ENCODE results near the gene MYO18B. TPM values are rescaled to one million over a fixed set of nuclear protein-coding genes. Genes with fewer than 3 reads are reported as not detected.

MYO18B gene
- total and polyA plus RNA-seq, 2 of the 8 experiments (the other 6 are each of a cell fraction or from before 2014, with no cell fraction given): 0.62 to 0.78 TPM

DNA sequence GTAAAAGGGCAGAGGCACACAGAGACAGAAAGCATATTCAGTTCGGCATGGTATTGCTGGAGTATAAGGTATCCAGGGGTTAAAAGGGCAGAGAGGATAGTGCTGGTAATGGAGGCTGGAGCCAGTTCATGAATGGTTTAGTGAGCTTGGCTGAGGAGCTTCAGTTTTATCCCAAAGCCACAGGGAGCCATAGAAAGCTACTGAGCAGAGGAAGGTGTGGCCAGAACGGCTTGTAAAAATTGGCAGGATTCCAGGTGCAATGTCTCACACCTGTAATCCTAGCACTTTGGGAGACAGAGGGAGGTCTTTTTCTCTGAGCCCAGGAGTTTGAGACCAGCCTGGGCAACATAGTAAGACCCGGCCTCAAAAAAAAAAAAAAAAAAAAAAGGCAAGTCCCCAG is 186.1 kb downstream of the MYO18B start:
- H3K36me3 ChIP-seq (ENCODE audit: control insufficient read depth in 2 of 4, insufficient read depth in 4 of 4, low read length in 3 of 4): no peaks in the 10 kb centered on the region
- no peaks in the 10 kb centered on the region for H4K20me1 ChIP-seq (replicated peaks in 1 of 2; ENCODE audit: control insufficient read depth in 1 of 2, insufficient read depth in 2 of 2, low read length in 2 of 2)
- H4K5ac ChIP-seq (ENCODE audit: insufficient read length, low read depth, low read length): no peak overlapping the region
- no peak for TF ChIP-seq JUND (IDR thresholded peaks at IDR 0.05; ENCODE audit: low read length)
- 0 out of 2 replicates have a peak, but pooled peaks have one; percentile 49 for TF ChIP-seq KDM1A (IDR thresholded peaks at IDR 0.05; ENCODE audit: borderline replicate concordance, low read length)
- DNase-seq (ENCODE audit: low read depth in 1 of 2, low spot score in 2 of 2) (no peak), FAIRE-seq (no peak)
- H3K27ac ChIP-seq (ENCODE audit: low read depth, low read length): peak overlapping the region; percentile 60; the same call in 1 of the 2 replicates
- peaks cover 2 to 24% (median 11%) of the 10 kb centered on the region in 4 experiments for H3K4me1 ChIP-seq (replicated peaks in 1 of 4; ENCODE audit: control insufficient read depth in 3 of 4, insufficient read depth in 4 of 4, low read length in 3 of 4)
- H2BK20ac ChIP-seq (ENCODE audit: low read length): 0 out of 2 replicates have a peak overlapping the region, but pooled peaks have one; percentile 15
- H3K18ac ChIP-seq (ENCODE audit: extremely low read depth, low read length): peak overlapping the region; percentile 71
- H3K4me3 ChIP-seq (ENCODE audit: extremely low read depth in 1 of 4, insufficient read depth in 2 of 4, low read depth in 3 of 4, low read length in 4 of 4): peak overlapping the region in 1 of 4 experiments; percentile 41; a peak in 1 of 8 replicates
- peak overlapping the region; percentile 71; the same call in 1 of the 2 replicates for H2BK12ac ChIP-seq (ENCODE audit: low read depth, low read length)
- ChIA-PET CTCF (ENCODE audit: partially characterized antibody) (interaction anchor here (0.7 to 2.0 kb wide), 3 partner anchors 12 to 243 kb away, joined by 3 to 12 read pairs (median 5); no protein-coding TSS in a partner anchor), POLR2A (ENCODE audit: partially characterized antibody) (interaction anchor here (0.9 kb wide), 1 partner anchor 9 kb away, joined by 3 read pairs; no protein-coding TSS in a partner anchor)
- WGBS, 2 experiments (ENCODE audit: extremely low coverage in 1 of 2, insufficient coverage in 1 of 2, insufficient read length in 1 of 2, insufficient replicate concordance in 2 of 2, low coverage in 1 of 2, low lambda C conversion rate in 2 of 2, missing lambda C conversion rate in 1 of 2): 45% methylated on average over 2 of the region's 3 CpGs; no CpG with 5 or more reads in 1 of the 2 experiments
- H2BK120ac ChIP-seq (replicated peaks; ENCODE audit: low read depth, low read length): peak overlapping the region; percentile 98
- H3K56ac ChIP-seq (replicated peaks; ENCODE audit: insufficient read length, low read depth, low read length): no peak overlapping the region
- H3K9me3 ChIP-seq (ENCODE audit: insufficient read depth in 2 of 2, low read depth in 1 of 2, low read length in 1 of 2): no peaks in the 10 kb centered on the region
- no peaks in the 10 kb centered on the region for H3K79me2 ChIP-seq (ENCODE audit: control insufficient read depth in 1 of 2, insufficient read depth in 2 of 2, low read length in 2 of 2)
- H3K4me2 ChIP-seq (ENCODE audit: insufficient read depth in 1 of 2, low read depth in 2 of 2, low read length in 2 of 2): peak overlapping the region in 1 of 2 experiments; percentile 68; a peak in 3 of 4 replicates
- no peak overlapping the region for H2BK15ac ChIP-seq (ENCODE audit: low read length)
- H3K4ac ChIP-seq (replicated peaks; ENCODE audit: insufficient read length, low read depth, low read length): peak overlapping the region; percentile 36
- H3K23me2 ChIP-seq (ENCODE audit: low read depth, low read length): no peaks in the 10 kb centered on the region
- peak overlapping the region; percentile 92 for H4K91ac ChIP-seq (replicated peaks; ENCODE audit: insufficient read length, low read length)
- H3K9ac ChIP-seq (replicated peaks in 1 of 4; ENCODE audit: extremely low read depth in 1 of 4, low read depth in 3 of 4, low read length in 3 of 4): no peak overlapping the region
- no peak overlapping the region for H4K8ac ChIP-seq (ENCODE audit: extremely low read depth, insufficient read depth, low read length)
- peak overlapping the region; percentile 82; the same call in 1 of the 2 replicates for H2AK5ac ChIP-seq (ENCODE audit: low read depth, low read length)
- H3K23ac ChIP-seq (ENCODE audit: insufficient read length): no peak overlapping the region
- no peaks in the 10 kb centered on the region for H3K79me1 ChIP-seq (ENCODE audit: low read depth, low read length)
- no peaks in the 10 kb centered on the region; a peak in 2 of 7 replicates for H3K27me3 ChIP-seq (replicated peaks in 1 of 4; ENCODE audit: control insufficient read depth in 3 of 4, extremely low read depth in 1 of 4, insufficient read depth in 3 of 4, low read length in 3 of 4)
- peak overlapping the region; percentile 82; the same call in 1 of the 2 replicates for H2BK5ac ChIP-seq (ENCODE audit: low read depth, low read length)
- no peak overlapping the region for H3K14ac ChIP-seq (ENCODE audit: insufficient read length)
- no peak overlapping the region for H2AFZ ChIP-seq (ENCODE audit: low read length)
